HL-60/S4 (cell line): ENCODE data around the gene FBXO44.

Experiments
- in situ Hi-C: fragments of 300-500 bp; cut with MboI; formaldehyde crosslinking; loops from 2 replicates; pipeline ENCODE4 v1.14.3; 2022; ENCODE audit warnings: low sequenced_read_pairs

Gene FBXO44

DNA sequence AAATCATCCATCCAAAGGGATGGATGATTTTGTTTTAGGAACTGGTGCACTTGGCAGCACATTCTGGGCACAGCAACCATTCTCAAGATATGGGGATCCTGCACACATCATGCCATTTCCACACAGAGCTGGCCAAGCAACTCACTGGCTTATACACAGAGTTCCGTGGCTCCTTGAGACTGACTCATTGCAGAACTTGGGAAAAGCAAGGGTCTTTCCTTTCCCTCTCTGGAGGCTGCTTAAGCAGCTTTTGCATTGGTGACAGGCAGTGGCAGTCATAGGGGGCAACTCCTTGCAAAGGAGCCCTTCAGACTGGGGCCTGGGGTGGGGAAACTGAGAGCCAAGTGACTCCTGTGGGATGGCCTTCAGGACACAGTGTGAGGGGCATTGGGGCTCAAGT lies 28.1 kb downstream of the FBXO44 start:
- in situ Hi-C loops = no loop called here

DNA sequence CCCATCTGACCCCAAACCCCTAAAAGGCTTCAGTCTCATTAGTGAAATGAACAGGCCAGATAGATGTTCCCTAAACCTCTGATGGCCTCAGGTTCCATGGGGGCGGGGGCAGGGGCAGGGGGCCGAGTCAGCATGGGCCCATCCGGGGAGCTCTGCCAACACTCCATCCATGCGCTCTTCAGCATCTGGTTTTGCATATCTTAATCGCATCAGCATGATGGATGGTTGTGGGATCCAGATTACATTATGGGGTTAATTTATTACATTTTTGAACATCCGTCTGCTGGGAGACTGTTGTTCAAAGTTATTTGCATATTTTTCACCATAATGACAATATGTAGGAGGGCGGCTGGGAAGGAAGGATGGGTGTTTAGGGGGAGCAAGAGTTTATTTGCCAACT lies 29.4 kb downstream of the FBXO44 start:
- in situ Hi-C loops = no loop called here

DNA sequence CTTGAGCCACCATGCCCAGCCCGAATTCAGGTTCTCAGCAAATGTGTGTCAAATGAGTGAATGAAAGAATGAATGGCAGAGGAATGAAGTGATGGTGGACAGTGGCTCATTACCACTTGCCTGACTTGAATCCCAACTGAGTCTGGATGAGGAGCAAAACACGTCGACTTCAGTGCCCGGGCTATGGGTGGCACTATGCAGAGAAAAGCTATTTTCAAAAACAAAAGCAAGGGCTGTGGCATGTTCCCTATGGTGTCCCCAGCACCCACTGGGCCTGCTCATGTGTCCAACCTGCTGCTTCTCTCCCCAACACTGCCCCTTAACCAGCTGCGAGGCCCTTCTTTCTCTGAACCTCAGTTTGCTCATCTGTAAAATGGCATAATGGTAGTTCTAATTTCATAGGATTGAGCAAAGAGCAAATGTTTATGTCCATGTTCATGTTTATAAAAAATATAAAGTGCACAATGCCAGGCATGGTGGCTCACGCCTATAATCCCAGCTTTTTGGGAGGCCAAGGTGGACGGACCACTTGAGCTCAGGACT lies 30.6 kb downstream of the FBXO44 start:
- in situ Hi-C loops = no loop called here

DNA sequence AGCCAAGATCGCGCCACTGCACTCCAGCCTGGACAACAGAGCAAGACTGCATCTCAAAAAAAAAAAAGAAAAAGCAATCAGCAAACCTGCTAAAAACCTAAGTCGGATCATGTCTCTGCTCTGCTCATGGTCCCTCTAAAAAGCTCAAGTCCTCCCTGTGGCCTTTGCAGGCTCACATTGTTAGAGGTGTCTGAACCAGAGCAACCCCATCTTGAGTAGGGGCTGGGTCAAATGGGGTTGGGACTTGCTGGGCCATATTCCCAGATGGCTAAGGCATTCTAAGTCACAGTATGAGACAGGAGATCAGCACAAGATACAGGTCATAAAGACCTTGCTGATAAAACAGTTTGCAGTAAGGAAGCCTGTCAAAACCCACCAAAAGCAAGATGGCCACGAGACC lies 33.8 kb downstream of the FBXO44 start:
- in situ Hi-C loops = no loop called here

DNA sequence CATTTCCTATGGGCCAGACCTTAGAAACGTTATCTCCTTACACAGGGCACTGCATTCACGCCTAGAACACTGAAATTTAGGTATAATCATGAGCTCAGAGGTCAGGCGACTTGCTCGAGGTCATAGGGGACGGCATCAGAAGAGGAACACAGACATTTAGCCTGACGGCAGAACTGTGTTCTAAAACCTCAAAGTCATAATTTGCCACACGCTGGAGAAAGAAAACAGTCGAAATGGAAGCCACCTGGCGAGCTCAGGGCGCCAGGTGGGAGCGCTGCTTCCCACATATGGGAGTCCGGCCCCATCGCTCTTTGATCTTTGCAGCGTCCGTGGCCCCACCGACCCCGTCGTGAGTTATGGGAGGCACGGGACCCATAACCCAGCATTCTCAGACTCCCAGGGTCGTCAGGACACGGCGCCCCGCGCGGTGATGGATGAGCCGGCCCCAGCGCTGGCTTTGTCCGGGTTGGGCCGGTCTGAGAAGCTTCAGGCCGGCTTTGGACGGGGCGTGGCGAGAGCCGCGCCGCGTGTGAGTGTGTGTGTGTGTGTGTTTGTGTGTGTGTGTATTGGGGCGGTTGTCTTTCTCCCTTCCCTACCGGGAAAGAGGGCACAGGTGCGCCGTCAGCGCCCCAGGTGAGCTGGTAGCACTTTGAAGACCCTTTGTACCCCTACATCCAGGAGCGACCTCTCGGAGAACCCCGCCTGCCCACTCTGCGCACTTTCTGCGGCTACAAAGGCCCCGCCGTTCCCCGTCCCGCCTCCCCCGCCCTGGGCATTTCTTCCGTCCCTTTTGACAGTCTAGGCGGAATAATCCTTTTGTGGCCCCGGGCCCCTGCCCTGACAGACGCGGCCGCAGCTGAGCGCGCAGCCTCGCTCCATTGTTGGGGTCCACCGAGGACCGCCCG lies 36.0 kb downstream of the FBXO44 start:
- in situ Hi-C loops = no loop called here

DNA sequence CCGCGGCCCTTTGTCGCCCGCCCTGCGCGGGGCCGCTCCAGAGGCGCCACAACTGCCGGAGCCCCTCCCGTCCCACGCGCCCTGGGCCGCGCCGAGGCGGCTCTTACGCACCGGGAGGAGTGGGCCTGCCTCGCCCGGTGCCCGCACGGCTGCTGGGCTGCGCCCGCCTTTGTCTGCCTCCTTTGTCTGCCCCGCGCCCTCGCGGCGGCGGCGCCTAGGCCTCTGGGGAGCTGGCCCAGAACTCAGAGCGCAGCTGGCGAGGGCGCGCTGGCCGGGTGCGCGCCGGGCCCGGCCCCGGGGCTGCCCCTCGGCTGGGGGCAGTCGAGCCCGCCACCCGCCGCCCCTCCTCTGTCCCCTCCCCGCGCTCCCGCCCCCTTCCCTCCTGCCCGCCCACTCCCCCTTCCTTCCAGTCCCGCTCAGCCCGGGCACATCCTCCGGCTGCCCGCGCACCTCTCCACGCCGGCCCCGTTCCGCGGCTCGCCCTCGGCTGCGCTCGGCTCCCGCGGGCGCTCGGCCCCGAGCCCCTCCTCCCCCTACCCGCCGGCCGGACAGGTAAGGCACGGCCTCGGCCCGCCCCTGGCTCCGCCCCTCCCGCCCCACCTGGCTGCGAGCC lies 36.7 kb downstream of the FBXO44 start, which contains the start of gene DRAXIN:
DRAXIN (plus strand) TSS at position 409 of the 613 bp plus-strand sequence. CDS start 14,549 bp downstream, outside the sequence.
- in situ Hi-C loops = no loop called here

DNA sequence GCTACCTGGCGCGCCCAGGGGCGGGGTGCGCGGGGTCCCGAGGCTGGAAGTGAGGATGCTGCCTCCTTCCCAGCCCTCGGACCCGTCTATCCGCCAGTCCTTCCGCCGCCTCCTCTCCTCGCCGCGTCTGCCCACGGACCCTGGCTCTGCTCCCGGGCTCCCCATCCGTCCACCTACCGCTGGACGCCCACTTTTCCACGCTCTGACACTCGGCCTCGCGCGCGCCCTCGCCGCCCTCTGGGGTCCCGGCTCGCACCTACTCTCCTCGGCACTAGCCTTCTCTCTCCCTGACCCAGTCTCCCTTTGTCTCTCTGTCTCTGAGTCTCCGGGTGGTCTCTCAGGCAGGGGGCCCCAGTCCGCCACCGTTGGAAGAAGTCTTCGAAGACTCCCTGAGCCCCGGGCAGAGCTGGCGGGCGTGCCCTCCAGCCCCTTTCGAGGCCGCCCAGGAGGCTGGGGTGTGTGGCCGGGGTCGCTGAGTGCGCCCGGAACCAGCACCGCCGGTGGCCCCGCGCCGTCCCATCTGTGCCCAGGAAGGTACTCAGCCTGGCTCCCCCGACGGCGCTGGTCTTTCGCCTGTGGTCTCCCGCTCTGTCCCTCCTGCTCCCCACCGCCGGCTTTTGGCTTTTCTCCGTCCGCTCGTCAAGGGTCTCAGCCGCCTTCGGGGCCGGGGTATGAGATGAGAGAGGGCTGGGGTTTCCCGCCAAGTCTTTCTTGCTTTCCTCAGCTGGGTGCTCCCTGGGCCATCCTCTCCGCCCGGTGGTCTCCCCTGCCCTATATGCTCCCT lies 37.4 kb downstream of the FBXO44 start:
- in situ Hi-C loops = no loop called here

DNA sequence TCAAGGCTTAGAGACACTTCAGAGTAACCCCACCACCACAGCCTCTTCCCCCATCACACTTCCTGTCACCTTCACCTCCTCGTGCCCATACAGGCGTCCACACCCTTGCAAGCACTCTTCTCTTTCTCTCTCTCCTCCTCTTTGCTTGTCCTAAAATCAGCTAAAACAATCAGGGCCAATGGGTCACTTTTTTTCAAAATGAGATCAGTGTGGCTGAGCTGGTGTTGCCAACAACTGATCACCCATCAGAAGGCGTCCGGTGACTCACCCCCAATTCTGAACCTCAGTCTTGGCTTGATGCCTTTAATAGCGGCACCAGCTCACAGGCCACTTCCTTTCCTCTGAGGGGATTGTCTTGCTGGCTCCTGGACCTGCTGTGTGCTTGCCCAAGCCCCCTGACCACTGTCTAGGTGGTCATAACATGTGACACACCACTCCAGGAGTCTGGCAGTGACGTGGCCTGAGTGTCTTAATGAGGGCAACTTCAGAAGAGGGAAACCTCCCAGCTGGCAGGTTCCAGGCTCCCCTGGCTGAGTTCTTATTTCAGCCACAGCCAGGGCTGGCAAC lies 38.4 kb downstream of the FBXO44 start:
- in situ Hi-C loops = no loop called here

DNA sequence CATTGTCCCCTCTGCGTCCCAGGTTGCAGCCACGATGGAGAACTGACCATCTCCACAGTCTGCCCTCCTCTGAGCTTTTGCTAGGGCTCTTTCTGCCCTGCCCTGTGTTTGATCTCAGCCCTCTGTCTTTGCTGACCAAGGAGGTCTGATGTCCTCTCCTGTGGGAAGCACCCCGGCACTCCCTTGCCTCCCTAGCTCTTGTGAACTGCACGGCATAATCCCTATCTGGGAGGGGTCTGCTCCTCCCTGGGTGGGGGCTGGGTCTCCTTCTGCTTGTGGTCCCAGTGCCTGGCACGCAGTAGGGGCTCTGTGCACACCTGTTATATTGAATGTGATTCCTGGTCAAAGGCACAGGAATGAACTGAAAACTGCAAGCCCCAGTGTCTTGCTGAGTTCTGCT lies 39.2 kb downstream of the FBXO44 start:
- in situ Hi-C loops = no loop called here

DNA sequence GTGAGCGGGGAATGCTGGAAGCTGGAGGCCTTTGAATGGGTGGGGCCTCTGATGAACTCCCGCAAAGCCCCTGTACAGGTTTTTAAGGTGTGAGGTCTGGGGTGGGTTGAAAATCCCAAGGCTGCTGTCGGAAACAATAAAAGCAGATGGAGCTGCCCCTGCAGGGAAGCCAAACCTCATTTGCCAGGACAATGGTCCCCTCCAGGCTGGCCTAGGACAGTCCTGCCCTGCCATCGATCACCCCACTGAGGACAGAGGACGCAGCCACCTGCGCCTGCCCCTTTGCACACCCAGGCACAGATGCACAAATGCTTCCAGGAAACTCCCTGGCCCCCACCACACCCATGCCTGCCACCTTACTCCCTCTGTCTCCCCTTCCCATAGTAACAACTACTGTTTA lies 41.2 kb downstream of the FBXO44 start:
- in situ Hi-C loops = no loop called here

DNA sequence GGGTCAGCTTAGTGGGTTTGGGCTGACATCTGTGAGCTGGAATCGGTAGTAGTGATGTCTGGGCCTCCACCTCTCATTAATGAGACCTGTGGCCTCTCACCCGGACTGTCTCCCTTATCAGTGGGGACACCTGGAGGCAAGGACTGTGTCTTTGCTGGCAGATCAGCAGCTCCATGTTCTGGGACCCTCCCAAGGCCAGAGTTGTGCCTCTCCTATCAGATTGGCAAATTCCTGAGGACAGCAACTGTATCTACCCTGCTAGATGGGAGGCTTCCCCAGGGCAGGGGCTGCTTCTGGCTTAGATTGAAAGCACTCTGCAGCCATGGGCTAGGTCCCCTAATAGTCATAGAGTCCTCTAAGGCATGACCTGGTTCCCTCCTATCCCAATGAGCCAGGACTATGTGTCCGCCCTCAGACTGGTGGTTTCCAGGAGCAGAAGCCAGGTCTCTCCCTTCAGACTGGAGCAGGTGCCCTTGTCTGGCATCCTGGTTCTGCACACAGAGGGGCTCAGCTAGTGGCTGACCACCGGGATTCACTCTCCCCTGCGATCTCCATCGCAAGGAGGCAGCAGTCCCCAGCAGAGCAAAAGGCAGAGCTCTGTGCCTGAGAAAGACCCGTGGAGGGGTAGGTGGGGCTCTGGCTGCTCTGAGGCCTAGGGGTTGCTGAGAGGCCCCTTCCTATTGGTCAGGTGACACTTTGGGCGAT lies 42.7 kb downstream of the FBXO44 start:
- in situ Hi-C loops = no loop called here

DNA sequence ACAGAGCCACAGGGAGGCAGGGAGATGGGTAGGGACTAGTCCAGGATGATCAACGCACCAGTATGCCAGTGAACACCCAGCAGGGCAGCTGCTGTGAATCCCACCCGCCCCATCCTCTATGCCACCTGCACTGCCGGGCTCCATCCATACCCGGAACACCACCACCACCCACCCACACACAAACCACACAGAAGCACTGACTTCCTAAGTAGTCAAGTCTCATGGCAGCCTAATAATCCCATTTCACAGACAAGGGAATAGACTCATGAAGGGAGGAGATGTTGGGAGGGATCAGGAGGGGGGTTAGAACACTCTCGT lies 43.2 kb downstream of the FBXO44 start:
- in situ Hi-C loops = no loop called here

DNA sequence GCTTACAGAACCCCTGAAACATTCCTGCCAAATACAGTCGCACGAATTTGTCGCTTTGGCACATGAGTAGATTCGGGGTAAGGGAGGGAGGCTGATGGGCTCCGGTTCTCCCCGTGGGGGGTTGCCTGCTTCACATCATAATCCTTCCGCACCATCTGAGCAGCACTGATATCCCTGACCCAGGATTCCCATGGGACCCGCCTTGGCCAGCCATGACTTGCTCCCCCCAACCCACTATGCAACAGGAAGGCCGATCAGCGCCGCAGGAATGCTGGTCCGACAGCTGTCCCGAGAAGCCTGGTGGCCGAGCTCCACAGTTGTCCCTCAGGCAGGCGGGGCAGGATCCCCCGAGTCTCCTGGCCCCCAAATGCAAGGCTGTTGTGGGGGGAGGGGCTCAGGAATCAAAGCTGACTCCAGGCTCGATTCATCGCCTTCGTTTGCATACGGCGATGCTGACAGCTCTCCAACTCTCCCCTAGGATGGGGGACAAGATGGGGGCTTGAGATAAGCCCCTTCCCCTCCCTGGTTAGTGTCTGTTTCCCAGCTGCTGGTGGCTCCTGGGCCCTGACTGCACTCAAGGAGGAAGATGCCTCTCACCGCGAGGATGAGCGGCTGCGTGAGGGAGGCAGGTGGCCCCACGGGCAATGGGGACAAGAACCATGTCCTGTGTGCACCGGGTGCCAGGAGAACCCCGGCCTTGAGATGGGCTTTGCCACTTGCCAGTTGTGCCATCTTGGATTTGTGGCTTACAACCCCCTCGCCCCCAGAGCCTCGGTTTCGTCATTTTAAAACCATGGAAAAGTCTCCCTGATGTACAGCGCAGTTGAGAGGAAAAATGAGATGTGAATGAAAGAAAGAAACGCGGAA lies 46.2 kb downstream of the FBXO44 start:
- in situ Hi-C loops = no loop called here

DNA sequence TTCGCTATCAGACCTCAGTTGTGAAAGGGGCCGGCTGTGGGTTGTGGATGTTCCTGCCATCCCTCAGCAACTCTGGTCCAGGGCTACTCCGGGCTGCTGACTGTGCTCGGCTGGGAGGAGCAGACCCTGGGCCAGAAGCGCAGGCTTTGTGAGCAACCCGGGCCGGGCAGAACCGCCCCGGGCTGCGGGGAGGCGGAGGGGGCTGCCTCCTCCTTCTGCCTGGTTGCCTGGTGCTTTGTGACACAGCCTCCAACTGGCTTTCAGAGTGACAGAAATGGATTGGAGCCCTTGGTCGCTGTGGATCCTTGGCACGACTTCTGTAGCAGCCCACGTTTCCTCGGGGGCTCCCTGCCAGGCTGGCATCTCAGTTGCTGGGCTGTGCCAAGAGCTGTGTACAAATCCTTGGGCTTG lies 46.9 kb downstream of the FBXO44 start:
- in situ Hi-C loops = no loop called here

DNA sequence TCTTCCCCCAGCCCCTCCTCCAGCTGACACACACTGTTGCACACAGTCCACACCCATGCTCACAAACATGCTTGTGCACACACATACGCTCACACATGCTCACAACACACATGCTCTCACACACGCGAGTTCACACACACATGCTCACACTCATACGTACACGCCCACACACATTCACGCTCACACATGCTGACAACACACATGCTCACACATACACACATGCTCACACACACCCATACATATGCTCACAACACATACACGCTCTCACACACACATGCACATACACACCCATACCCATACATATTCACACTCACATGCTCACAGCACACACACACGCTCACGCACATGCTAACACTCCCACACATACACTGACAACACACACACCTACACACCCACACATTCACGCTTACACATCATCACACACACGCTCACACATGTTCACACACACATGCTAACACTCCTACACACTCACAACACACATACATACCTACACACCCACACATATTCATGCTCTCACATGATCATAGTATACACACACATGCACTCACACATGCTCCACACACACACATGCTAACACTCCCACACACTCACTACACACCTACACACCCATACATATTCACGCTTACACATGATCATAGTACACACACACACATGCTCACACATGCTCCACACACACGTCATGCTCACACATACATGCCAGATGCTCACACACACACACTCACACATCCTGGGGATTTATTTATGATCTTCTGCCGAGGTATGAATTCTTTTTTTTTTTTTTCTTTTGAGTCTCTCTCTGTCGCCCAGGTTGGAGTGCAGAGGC lies 47.5 kb downstream of the FBXO44 start:
- in situ Hi-C loops = no loop called here

DNA sequence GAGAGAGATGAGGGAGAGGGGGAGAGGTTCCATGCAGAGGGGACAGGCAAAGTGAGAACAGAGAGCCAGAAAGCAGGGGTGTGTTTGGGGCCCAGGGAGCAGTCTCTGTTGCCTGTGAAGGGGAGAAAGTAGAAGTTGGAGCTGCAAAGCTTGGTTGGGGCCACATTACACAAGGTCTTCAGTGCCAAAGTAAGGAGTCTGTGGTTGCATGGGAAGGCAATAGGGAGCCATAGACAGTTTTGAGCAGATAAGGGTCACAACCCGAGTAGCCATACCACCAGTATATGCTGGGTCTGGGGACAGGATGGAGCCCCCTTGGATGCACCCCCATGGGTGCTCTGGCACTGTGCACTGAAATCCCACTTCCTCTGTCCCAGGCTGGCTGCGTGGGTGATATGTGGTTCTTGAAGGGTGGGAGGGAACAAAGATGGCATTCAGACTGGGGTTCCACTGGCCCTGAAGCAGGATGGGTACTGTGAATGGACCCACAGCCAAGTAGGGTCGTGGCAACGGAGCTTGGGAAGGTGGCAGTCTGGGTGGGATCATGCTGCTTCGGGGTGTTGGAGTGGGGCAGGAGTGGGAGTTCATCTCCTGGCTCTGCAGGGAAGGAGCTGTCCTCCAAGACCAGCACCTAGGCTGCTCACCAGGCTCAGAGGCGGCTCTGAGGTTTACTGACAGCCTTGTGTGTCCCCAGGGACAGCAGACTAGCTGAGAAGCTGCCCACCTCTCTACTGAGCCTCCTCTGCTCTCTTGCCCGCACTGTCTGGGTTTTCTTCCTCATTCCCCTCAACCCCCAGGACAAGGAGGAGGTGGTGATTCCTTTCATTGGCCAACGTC lies 48.9 kb downstream of the FBXO44 start:
- in situ Hi-C loops = no loop called here

DNA sequence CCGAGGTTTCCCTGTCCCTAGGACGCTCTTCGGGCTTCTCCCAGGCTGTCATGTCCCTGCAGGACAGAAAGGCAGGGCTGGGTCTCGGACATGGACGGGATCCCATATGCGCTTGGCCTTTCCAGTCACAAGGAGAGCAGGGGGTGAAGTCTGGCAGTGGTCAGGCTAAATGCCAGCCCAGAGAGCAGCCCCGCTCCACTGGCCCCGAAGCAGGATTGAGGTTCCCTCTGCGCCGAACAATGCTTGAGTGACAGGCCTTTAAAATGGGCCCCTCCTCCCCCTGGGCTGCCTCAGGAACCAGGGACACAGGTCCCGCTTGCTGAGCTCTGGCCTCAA lies 49.5 kb downstream of the FBXO44 start:
- in situ Hi-C loops = no loop called here
